ENCODE data around the gene SEMA7A. TPM values are rescaled to one million over a fixed set of nuclear protein-coding genes. Genes with fewer than 3 reads are reported as not detected.
A peak's percentile ranks its signal among the peaks of the same experiment; 100 is the strongest.

The SEMA7A gene
- total and polyA plus RNA-seq, 9 of the 15 experiments (the other 6 are each of a cell fraction or from before 2014, with no cell fraction given), result 0.04 to 8.2 (median 5.4) TPM; not detected in 1

- TF ChIP-seq TEAD4 (IDR thresholded peaks at IDR 0.05; ENCODE audit: low read length), result peak; percentile 62
- TF ChIP-seq TEAD4 (CRISPR knock-in tag; IDR thresholded peaks at IDR 0.05; ENCODE audit: borderline replicate concordance), result no peak
- peak; percentile 70 for TF ChIP-seq PRDM10 (IDR thresholded peaks at IDR 0.05; ENCODE audit: partially characterized antibody)
- no peak for TF ChIP-seq SRSF7 (optimal IDR thresholded peaks at IDR 0.05; ENCODE audit: low read depth, low read length)
- 0 out of 2 replicates have a peak, but pooled peaks have one; percentile 53 for TF ChIP-seq GTF2A2 (tag; IDR thresholded peaks at IDR 0.05)
- no peak for TF ChIP-seq THRB (CRISPR knock-in tag; conservative IDR thresholded peaks at IDR 0.05)
- TF ChIP-seq FIP1L1 (IDR thresholded peaks at IDR 0.05; ENCODE audit: low read depth, low read length, poor library complexity, severe bottlenecking), result no peak
- 0 out of 2 replicates have a peak, but pooled peaks have one; percentile 13 for TF ChIP-seq KAT8 (IDR thresholded peaks at IDR 0.05; ENCODE audit: low read depth)
- peak; percentile 70 for TF ChIP-seq JUND (IDR thresholded peaks at IDR 0.05; ENCODE audit: borderline replicate concordance, low read depth, low read length)
- peak; percentile 32; the same call in 2 of the 3 replicates for TF ChIP-seq JUND (tag; IDR thresholded peaks at IDR 0.05; ENCODE audit: borderline replicate concordance, low read depth, low read length)
- no peak for TF ChIP-seq CGGBP1 (CRISPR knock-in tag; IDR thresholded peaks at IDR 0.05)
- TF ChIP-seq ZNF354B (CRISPR knock-in tag; IDR thresholded peaks at IDR 0.05), result no peak
- TF ChIP-seq EHMT2 (IDR thresholded peaks at IDR 0.05), result no peak
- TF ChIP-seq ZNF41 (CRISPR knock-in tag; conservative IDR thresholded peaks at IDR 0.05), result no peak
- peak; percentile 59 for TF ChIP-seq RB1 (IDR thresholded peaks at IDR 0.05; ENCODE audit: low read depth)
- TF ChIP-seq ZNF224 (CRISPR knock-in tag; IDR thresholded peaks at IDR 0.05), result no peak
- no peak for TF ChIP-seq FOXP4 (CRISPR knock-in tag; IDR thresholded peaks at IDR 0.05; ENCODE audit: borderline replicate concordance)
- TF ChIP-seq RUNX1 (IDR thresholded peaks at IDR 0.05; ENCODE audit: low read depth), result 0 out of 2 replicates have a peak, but pooled peaks have one; percentile 43
- no peak for TF ChIP-seq ZNF212 (CRISPR knock-in tag; IDR thresholded peaks at IDR 0.05)
- no peak for TF ChIP-seq PTBP1 (IDR thresholded peaks at IDR 0.05; ENCODE audit: low read depth, low read length)
Observed at GRCh38 chr15:74460871-74461846, 27.4 kb upstream of the SEMA7A start, which contains the start of gene UBL7 (continued).

Measured in K562 (cell line).